ENCODE results near the gene SHROOM4.

SHROOM4 gene

GRCh38 chrX:50813843-50814661, at the start of gene SHROOM4:
SHROOM4 (minus strand) TSS chrX:50814194; CDS start chrX:50814018, 176 bp downstream.
- no peak for FAIRE-seq

- FAIRE-seq: no peak
Observed at GRCh38 chrX:50863471-50863870, 49.5 kb upstream of the SHROOM4 start.

GRCh38 chrX:50860518-50860917, 46.5 kb upstream of the SHROOM4 start:
- FAIRE-seq: no peak

GRCh38 chrX:50858548-50858947, 44.6 kb upstream of the SHROOM4 start:
- FAIRE-seq: no peak

GRCh38 chrX:50853399-50853798, 39.4 kb upstream of the SHROOM4 start:
- FAIRE-seq: no peak

GRCh38 chrX:50852524-50852923, 38.5 kb upstream of the SHROOM4 start:
- FAIRE-seq: no peak

GRCh38 chrX:50842221-50842620, 28.2 kb upstream of the SHROOM4 start:
- no peak for FAIRE-seq

GRCh38 chrX:50839730-50840129, 25.7 kb upstream of the SHROOM4 start:
- FAIRE-seq: no peak

GRCh38 chrX:50838820-50839600, 25.0 kb upstream of the SHROOM4 start:
- FAIRE-seq: no peak

GRCh38 chrX:50827996-50828395, 14.0 kb upstream of the SHROOM4 start:
- no peak for FAIRE-seq

GRCh38 chrX:50825825-50826224, 11.8 kb upstream of the SHROOM4 start:
- no peak for FAIRE-seq

- no peak for FAIRE-seq
Observed at GRCh38 chrX:50818986-50819385, 5.0 kb upstream of the SHROOM4 start.

GRCh38 chrX:50815120-50815519, 1.1 kb upstream of the SHROOM4 start:
- FAIRE-seq: no peak

GRCh38 chrX:50814701-50815100, 707 bp upstream of the SHROOM4 start:
- FAIRE-seq: no peak

GRCh38 chrX:50812995-50813842, 775 bp downstream of the SHROOM4 start:
- FAIRE-seq: no peak

- no peak for FAIRE-seq
Observed at GRCh38 chrX:50805276-50805675, 8.7 kb downstream of the SHROOM4 start.

GRCh38 chrX:50801135-50801534, 12.9 kb downstream of the SHROOM4 start:
- no peak for FAIRE-seq

GRCh38 chrX:50799531-50799961, 14.4 kb downstream of the SHROOM4 start:
- FAIRE-seq: no peak

GRCh38 chrX:50798783-50799182, 15.2 kb downstream of the SHROOM4 start:
- no peak for FAIRE-seq

- FAIRE-seq: no peak
Observed at GRCh38 chrX:50787099-50787498, 26.9 kb downstream of the SHROOM4 start.

- FAIRE-seq: no peak
Observed at GRCh38 chrX:50780144-50780543, 33.9 kb downstream of the SHROOM4 start.

GRCh38 chrX:50779694-50780093, 34.3 kb downstream of the SHROOM4 start:
- FAIRE-seq: no peak

GRCh38 chrX:50778272-50778671, 35.7 kb downstream of the SHROOM4 start:
- FAIRE-seq: no peak

Data from TTC549 (cell line).